GM18498 (cell line): Measurements from ENCODE around the gene SFT2D3.

ENCODE experiments used
- ATAC-seq: cut with Tn5 transposase; IDR thresholded peaks from one replicate; pipeline ENCODE4 v1.9.1; 2021; ENCODE audit warnings: mild to moderate bottlenecking, moderate library complexity; ENCODE audit not compliant: unreplicated experiment

The SFT2D3 gene

GRCh38 chr2:127739800-127740199, 38.5 kb downstream of the SFT2D3 start:
- ATAC-seq = no peak

DNA sequence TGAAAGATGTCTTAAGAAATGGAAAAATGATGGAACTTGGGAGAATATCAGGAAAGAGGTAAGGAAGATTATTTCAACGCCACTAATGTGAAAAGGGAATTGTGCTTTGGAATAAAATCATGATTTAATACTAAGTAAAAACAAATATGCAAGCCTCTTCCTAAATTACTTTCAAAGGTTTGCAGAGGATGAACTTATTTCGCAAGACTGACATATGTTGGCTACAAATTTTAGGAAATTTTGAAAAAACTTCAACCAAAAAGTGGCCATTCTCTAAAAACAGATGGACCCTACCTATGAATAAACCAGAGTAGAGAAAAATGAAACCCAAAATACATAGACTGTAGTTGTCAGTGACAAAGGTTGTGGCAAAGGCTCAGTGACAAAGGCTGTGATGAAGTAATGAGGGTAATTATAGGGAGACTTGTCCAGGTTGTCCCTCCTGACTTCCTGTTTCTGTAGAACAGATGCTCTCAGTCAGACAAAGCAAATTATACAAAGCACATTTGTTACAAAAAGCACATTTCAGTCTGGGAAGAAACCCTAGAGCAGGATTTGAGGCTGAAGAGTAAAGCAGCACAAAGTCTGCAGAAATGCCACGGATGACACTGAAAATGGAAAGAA, 39.5 kb downstream of the SFT2D3 start:
- no peak for ATAC-seq

DNA sequence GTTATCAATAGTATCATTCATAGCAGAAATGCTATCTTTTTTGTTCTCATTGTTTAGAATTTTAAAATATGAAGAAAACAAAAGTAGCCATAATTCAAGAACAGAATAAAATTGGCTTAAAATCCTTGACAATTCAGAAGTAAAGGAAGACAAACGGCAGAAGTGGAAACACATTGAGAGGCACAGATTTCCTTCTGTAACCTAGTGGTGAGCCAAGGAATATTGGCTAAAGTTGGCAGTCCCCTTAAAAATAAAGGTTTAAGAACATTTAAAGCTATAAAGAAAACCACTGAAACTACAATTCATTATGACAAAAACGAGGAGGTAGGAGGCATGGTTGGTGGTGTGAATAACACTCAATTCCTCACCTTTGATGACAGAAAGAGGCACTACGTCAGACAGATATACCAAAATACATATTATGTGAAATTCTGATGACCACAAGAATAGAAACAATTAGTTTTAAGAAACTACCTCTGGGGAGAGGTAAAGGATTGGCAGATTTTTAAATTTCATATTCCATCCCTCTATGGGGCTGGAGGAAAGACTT, 42.3 kb downstream of the SFT2D3 start:
- peak; percentile 55 for ATAC-seq

GRCh38 chr2:127747621-127748020, 46.3 kb downstream of the SFT2D3 start:
- no peak for ATAC-seq

DNA sequence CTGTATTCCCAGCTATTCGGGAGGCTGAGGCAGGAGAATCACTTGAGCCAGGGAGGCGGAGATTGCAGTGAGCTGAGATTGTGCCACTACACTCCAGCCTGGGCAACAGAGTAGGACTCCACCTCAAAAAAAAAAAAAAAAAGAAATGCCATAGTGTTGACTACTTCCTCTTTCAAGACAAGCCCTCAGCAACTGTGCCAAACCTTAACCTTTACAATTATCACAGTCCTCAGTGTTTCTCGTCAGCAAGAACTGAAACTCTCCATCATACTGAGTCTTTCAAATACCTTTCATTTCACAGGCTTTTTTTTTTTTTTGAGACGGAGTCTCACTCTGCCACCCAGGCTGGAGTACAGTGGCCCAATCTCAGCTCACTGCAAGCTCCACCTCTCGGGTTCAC, 48.2 kb downstream of the SFT2D3 start:
- ATAC-seq = peak; percentile 99

DNA sequence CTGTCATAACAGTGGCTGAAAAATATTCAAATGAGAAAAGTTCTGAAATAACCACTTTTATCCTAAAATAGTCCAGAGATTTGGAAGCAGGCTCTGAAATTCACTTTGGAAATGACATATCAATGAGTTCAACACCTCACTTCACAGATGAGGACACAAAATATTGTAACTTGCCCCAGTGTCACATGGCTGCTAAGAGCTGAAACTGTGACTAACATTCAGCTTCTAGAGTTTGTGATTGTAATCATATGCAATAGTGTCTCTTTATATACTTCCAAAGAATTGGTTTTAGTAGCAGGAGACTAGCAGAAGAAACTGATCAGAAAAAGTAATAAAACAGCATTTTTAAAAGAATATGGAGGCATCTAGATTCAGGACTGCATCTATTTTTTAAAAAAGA, 52.1 kb downstream of the SFT2D3 start:
- ATAC-seq = no peak

DNA sequence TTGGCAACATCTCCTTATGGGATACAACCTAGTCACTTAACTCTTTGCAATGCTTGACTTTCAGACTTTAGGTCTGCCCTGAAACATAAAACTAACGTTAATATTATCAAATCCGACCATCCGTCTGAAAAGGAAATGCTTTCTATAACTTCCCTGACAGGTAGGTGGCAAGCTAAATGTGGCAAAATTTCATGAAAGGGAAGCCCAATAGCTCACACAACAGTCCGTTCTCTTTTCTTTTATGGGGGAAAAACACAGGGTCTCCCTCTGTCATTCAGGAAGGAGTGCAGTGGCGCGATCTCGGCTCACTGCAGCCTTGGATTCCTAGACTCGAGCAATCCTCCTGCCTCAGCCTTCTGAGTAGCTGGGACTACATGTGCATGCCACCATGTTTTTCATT, 52.9 kb downstream of the SFT2D3 start:
- ATAC-seq = no peak
